ENCODE results near the gene PEPD. TPM values are rescaled to one million over a fixed set of nuclear protein-coding genes. Genes with fewer than 3 reads are reported as not detected.
"Not testable (repeated sequence)": the region's sequence is repeated elsewhere in the genome, so short reads cannot be mapped to it uniquely, and the experiment has no call there.

The PEPD gene
- polyA plus RNA-seq, 1 donor from 2014 or later, result 43.9 TPM

DNA sequence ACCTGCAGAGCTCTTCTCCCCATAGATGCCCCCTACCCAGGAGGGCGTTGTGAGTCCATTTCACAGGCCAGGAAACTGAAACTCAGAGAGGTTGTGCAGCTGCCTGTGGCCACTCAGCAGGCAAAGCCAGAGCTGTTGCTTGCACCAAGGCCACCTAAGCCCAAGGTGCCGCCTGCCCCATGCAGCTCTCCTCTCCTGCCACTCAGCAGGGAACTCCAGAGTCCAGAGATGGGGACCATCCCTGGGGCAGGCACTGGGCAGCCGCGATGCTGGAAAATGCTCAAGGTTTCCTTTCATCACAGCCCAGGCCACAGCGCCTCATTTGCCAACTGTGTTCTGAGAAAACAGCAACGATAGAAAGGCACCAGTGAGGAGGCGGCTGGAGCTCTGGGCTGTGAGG, 41.0 kb upstream of the PEPD start:
- no peak overlapping the region for H2AFZ ChIP-seq (ENCODE audit: low read depth, low read length)
- no peaks in the 10 kb centered on the region for H3K27me3 ChIP-seq (ENCODE audit: insufficient read depth, low read depth, low read length)
- H3K27ac ChIP-seq (ENCODE audit: low read length), result no peak overlapping the region
- H3K9ac ChIP-seq (ENCODE audit: low read length), result no peak overlapping the region
- no peaks in the 10 kb centered on the region for H3K79me2 ChIP-seq (replicated peaks; ENCODE audit: insufficient read depth, low read length)
- no peaks in the 10 kb centered on the region for H4K20me1 ChIP-seq (ENCODE audit: insufficient read depth)
- H3F3A ChIP-seq (ENCODE audit: insufficient read depth, low read length, poor library complexity, severe bottlenecking), result no peaks in the 10 kb centered on the region
- H3K9me2 ChIP-seq (ENCODE audit: insufficient read depth, low read length), result no peaks in the 10 kb centered on the region
- H3K4me3 ChIP-seq (ENCODE audit: low read length), result no peak overlapping the region
- H3K4me2 ChIP-seq (ENCODE audit: low read length), result no peak overlapping the region
- no peaks in the 10 kb centered on the region for H3K9me3 ChIP-seq (ENCODE audit: low read length)
- no peaks in the 10 kb centered on the region for H3K36me3 ChIP-seq (ENCODE audit: insufficient read depth, low read length)
- TF ChIP-seq, protein P1, sequence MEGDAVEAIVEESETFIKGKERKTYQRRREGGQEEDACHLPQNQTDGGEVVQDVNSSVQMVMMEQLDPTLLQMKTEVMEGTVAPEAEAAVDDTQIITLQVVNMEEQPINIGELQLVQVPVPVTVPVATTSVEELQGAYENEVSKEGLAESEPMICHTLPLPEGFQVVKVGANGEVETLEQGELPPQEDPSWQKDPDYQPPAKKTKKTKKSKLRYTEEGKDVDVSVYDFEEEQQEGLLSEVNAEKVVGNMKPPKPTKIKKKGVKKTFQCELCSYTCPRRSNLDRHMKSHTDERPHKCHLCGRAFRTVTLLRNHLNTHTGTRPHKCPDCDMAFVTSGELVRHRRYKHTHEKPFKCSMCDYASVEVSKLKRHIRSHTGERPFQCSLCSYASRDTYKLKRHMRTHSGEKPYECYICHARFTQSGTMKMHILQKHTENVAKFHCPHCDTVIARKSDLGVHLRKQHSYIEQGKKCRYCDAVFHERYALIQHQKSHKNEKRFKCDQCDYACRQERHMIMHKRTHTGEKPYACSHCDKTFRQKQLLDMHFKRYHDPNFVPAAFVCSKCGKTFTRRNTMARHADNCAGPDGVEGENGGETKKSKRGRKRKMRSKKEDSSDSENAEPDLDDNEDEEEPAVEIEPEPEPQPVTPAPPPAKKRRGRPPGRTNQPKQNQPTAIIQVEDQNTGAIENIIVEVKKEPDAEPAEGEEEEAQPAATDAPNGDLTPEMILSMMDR (IDR thresholded peaks at IDR 0.05; ENCODE audit: poor library complexity, severe bottlenecking), result no peak
- no peak for TF ChIP-seq POLR2AphosphoS5 (IDR thresholded peaks at IDR 0.05)
- TF ChIP-seq EP300 (conservative IDR thresholded peaks at IDR 0.05; ENCODE audit: poor library complexity, severe bottlenecking), result no peak
- TF ChIP-seq RAD21 (conservative IDR thresholded peaks at IDR 0.05), result no peak
- TF ChIP-seq EZH2 (IDR thresholded peaks at IDR 0.05; ENCODE audit: borderline replicate concordance, insufficient read depth, low read length, poor library complexity, severe bottlenecking), result no peak
- no peak for TF ChIP-seq TAF1 (IDR thresholded peaks at IDR 0.05; ENCODE audit: low read depth)
- TF ChIP-seq SMC3 (conservative IDR thresholded peaks at IDR 0.05; ENCODE audit: poor library complexity), result no peak
- TF ChIP-seq, protein P2, sequence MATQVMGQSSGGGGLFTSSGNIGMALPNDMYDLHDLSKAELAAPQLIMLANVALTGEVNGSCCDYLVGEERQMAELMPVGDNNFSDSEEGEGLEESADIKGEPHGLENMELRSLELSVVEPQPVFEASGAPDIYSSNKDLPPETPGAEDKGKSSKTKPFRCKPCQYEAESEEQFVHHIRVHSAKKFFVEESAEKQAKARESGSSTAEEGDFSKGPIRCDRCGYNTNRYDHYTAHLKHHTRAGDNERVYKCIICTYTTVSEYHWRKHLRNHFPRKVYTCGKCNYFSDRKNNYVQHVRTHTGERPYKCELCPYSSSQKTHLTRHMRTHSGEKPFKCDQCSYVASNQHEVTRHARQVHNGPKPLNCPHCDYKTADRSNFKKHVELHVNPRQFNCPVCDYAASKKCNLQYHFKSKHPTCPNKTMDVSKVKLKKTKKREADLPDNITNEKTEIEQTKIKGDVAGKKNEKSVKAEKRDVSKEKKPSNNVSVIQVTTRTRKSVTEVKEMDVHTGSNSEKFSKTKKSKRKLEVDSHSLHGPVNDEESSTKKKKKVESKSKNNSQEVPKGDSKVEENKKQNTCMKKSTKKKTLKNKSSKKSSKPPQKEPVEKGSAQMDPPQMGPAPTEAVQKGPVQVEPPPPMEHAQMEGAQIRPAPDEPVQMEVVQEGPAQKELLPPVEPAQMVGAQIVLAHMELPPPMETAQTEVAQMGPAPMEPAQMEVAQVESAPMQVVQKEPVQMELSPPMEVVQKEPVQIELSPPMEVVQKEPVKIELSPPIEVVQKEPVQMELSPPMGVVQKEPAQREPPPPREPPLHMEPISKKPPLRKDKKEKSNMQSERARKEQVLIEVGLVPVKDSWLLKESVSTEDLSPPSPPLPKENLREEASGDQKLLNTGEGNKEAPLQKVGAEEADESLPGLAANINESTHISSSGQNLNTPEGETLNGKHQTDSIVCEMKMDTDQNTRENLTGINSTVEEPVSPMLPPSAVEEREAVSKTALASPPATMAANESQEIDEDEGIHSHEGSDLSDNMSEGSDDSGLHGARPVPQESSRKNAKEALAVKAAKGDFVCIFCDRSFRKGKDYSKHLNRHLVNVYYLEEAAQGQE (IDR thresholded peaks at IDR 0.05; ENCODE audit: borderline replicate concordance), result no peak
- no peak for TF ChIP-seq MXI1 (conservative IDR thresholded peaks at IDR 0.05; ENCODE audit: poor library complexity, severe bottlenecking)

DNA sequence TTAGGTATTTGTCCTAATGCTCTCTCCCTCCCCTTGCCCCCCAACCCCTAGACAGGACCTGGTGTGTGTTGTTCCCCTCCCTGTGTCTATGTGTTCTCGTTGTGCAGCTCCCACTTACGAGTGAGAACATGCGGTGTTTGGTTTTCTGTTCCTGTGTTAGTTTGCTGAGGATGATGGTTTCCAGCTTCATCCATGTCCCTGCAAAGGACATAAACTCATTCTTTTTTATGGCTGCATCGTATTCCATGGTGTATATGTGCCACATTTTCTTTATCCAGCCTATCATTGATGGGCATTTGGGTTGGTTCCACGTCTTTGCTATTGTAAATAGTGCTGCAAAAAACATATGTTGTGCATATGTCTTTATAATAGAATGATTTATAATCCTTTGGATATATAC, 40.1 kb upstream of the PEPD start:
- H3F3A ChIP-seq (ENCODE audit: insufficient read depth, low read length, poor library complexity, severe bottlenecking); H3K4me3 ChIP-seq (ENCODE audit: low read length); H3K27ac ChIP-seq (ENCODE audit: low read length); H3K9me3 ChIP-seq (ENCODE audit: low read length); H4K20me1 ChIP-seq (ENCODE audit: insufficient read depth); H3K36me3 ChIP-seq (ENCODE audit: insufficient read depth, low read length); H3K9ac ChIP-seq (ENCODE audit: low read length); H3K4me2 ChIP-seq (ENCODE audit: low read length); H3K27me3 ChIP-seq (ENCODE audit: insufficient read depth, low read depth, low read length); H3K79me2 ChIP-seq (replicated peaks; ENCODE audit: insufficient read depth, low read length); H2AFZ ChIP-seq (ENCODE audit: low read depth, low read length); H3K9me2 ChIP-seq (ENCODE audit: insufficient read depth, low read length): not testable (repeated sequence)

DNA sequence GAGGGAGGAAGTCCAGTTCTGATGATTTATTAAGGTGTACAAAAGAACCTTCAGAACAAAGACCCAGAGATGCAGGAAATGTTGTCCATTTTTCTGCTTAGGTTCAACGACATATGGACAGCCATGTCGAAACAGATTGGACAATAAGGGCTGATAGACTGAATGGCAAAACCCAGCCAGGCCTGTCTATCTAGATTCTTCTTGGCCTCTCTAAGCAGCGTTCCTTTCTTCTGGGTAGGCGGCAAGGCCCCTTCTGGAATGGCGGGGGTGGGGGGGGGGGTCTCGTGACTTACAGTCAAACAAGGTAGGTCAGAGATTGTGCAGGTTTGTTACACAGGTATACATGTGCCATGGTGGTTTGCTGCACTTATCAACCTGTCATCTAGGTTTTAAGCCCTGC, 39.7 kb upstream of the PEPD start:
- Histone ChIP-seq H3F3A (ENCODE audit: insufficient read depth, low read length, poor library complexity, severe bottlenecking) (no peaks in the 10 kb centered on the region), H3K9me3 (ENCODE audit: low read length) (no peaks in the 10 kb centered on the region), H3K27ac (ENCODE audit: low read length) (no peak overlapping the region), H4K20me1 (ENCODE audit: insufficient read depth) (no peaks in the 10 kb centered on the region), H3K9ac (ENCODE audit: low read length) (no peak overlapping the region), H3K79me2 (replicated peaks; ENCODE audit: insufficient read depth, low read length) (no peaks in the 10 kb centered on the region), H2AFZ (ENCODE audit: low read depth, low read length) (no peak overlapping the region), H3K36me3 (ENCODE audit: insufficient read depth, low read length) (no peaks in the 10 kb centered on the region), H3K4me3 (ENCODE audit: low read length) (no peak overlapping the region), H3K27me3 (ENCODE audit: insufficient read depth, low read depth, low read length) (no peaks in the 10 kb centered on the region), H3K9me2 (ENCODE audit: insufficient read depth, low read length) (no peaks in the 10 kb centered on the region), H3K4me2 (ENCODE audit: low read length) (no peak overlapping the region)
- TF ChIP-seq, protein P2 (IDR thresholded peaks at IDR 0.05; ENCODE audit: borderline replicate concordance), result no peak
- TF ChIP-seq SMC3 (conservative IDR thresholded peaks at IDR 0.05; ENCODE audit: poor library complexity) (no peak), POLR2AphosphoS5 (IDR thresholded peaks at IDR 0.05) (no peak), RAD21 (conservative IDR thresholded peaks at IDR 0.05) (no peak), EZH2 (IDR thresholded peaks at IDR 0.05; ENCODE audit: borderline replicate concordance, insufficient read depth, low read length, poor library complexity, severe bottlenecking) (no peak), EP300 (conservative IDR thresholded peaks at IDR 0.05; ENCODE audit: poor library complexity, severe bottlenecking) (no peak), MXI1 (conservative IDR thresholded peaks at IDR 0.05; ENCODE audit: poor library complexity, severe bottlenecking) (no peak), TAF1 (IDR thresholded peaks at IDR 0.05; ENCODE audit: low read depth) (no peak)
- TF ChIP-seq, protein P1 (IDR thresholded peaks at IDR 0.05; ENCODE audit: poor library complexity, severe bottlenecking), result no peak
